HAP-1 (cell line): ENCODE results near the gene TUBGCP3.
"Not testable (repeated sequence)": the region's sequence is repeated elsewhere in the genome, so short reads cannot be mapped to it uniquely, and the experiment has no call there.

ENCODE experiments used
- DNase-seq, 2 experiments: peaks; one replicate each; pipeline ENCODE4 v3.0.0-alpha.2; 2016 to 2020; ENCODE audit warnings: low spot score in 2 of 2
- H3K27me3 ChIP-seq: fragments of 250-450 bp; sonication (Bioruptor Pico); 2 replicates; pipeline ENCODE4 v1.5.1; 2020; ENCODE audit warnings: low read depth, mild to moderate bottlenecking, moderate library complexity
- H3K36me3 ChIP-seq: fragments of 250-450 bp; sonication (Bioruptor Pico); replicated peaks from 2 replicates; pipeline ENCODE4 v1.5.1; 2020; ENCODE audit warnings: mild to moderate bottlenecking
- H3K4me1 ChIP-seq: fragments of 250-450 bp; sonication (Bioruptor Pico); 2 replicates; pipeline ENCODE4 v1.5.1; 2020; ENCODE audit warnings: mild to moderate bottlenecking
- H3K4me3 ChIP-seq: fragments of 250-450 bp; sonication (Bioruptor Pico); 2 replicates; pipeline ENCODE4 v1.5.1; 2020; ENCODE audit warnings: mild to moderate bottlenecking, moderate library complexity
- H3K9me3 ChIP-seq: fragments of 250-450 bp; sonication (Bioruptor Pico); 2 replicates; pipeline ENCODE4 v1.5.1; 2020; ENCODE audit warnings: mild to moderate bottlenecking, moderate library complexity
- in situ Hi-C: fragments of 300-500 bp; cut with MboI; formaldehyde crosslinking; loops from 3 replicates; pipeline ENCODE4 v1.14.3; 2020; ENCODE audit warnings: low sequenced_read_pairs, inconsistent platforms, mixed read lengths

Gene TUBGCP3

GRCh38 chr13:112562786-112563383, 25.1 kb downstream of the TUBGCP3 start:
- in situ Hi-C loops: no loop called here
- H3K4me3 ChIP-seq: no peak overlapping the region
- H3K27me3 ChIP-seq: no peaks in the 10 kb centered on the region
- H3K9me3 ChIP-seq: no peaks in the 10 kb centered on the region
- no peak for DNase-seq
- peaks cover 32% of the 10 kb centered on the region for H3K36me3 ChIP-seq
- H3K4me1 ChIP-seq: peaks cover 9% of the 10 kb centered on the region

- no peak for DNase-seq
- Histone ChIP-seq H3K4me1 (peaks cover 14% of the 10 kb centered on the region), H3K9me3 (no peaks in the 10 kb centered on the region), H3K4me3 (no peak overlapping the region), H3K36me3 (peaks cover 33% of the 10 kb centered on the region), H3K27me3 (no peaks in the 10 kb centered on the region)
- in situ Hi-C loops: no loop called here
These were observed 25.7 kb downstream of the TUBGCP3 start for GRCh38 chr13:112562254-112562653.

GRCh38 chr13:112561478-112561877, 26.5 kb downstream of the TUBGCP3 start:
- no peaks in the 10 kb centered on the region for H3K9me3 ChIP-seq
- peaks cover 16% of the 10 kb centered on the region for H3K4me1 ChIP-seq
- H3K36me3 ChIP-seq: peaks cover 34% of the 10 kb centered on the region
- no peaks in the 10 kb centered on the region for H3K27me3 ChIP-seq
- no peak for DNase-seq
- no peak overlapping the region for H3K4me3 ChIP-seq
- in situ Hi-C loops: no loop called here

GRCh38 chr13:112558696-112559418, 29.1 kb downstream of the TUBGCP3 start:
- H3K9me3 ChIP-seq: no peaks in the 10 kb centered on the region
- H3K4me3 ChIP-seq: no peak overlapping the region
- no peak for DNase-seq
- no peaks in the 10 kb centered on the region for H3K27me3 ChIP-seq
- peaks cover 44% of the 10 kb centered on the region for H3K36me3 ChIP-seq
- in situ Hi-C loops: no loop called here
- H3K4me1 ChIP-seq: peaks cover 16% of the 10 kb centered on the region

- H3K4me3 ChIP-seq: no peak overlapping the region
- no peak for DNase-seq
- in situ Hi-C loops: no loop called here
- H3K4me1 ChIP-seq: peaks cover 16% of the 10 kb centered on the region
- peaks cover 48% of the 10 kb centered on the region for H3K36me3 ChIP-seq
- H3K9me3 ChIP-seq: no peaks in the 10 kb centered on the region
- no peaks in the 10 kb centered on the region for H3K27me3 ChIP-seq
These were observed 31.4 kb downstream of the TUBGCP3 start for GRCh38 chr13:112556600-112556999.

GRCh38 chr13:112554214-112554850, 33.6 kb downstream of the TUBGCP3 start:
- peaks cover 10% of the 10 kb centered on the region for H3K4me1 ChIP-seq
- no peak for DNase-seq
- in situ Hi-C loops: no loop called here
- no peak overlapping the region for H3K4me3 ChIP-seq
- H3K27me3 ChIP-seq: no peaks in the 10 kb centered on the region
- H3K36me3 ChIP-seq: peaks cover 46% of the 10 kb centered on the region
- H3K9me3 ChIP-seq: no peaks in the 10 kb centered on the region

- H3K36me3 ChIP-seq: peaks cover 42% of the 10 kb centered on the region
- H3K4me1 ChIP-seq, H3K9me3 ChIP-seq, H3K4me3 ChIP-seq, DNase-seq, in situ Hi-C loops, H3K27me3 ChIP-seq: not testable (repeated sequence)
These were observed 39.0 kb downstream of the TUBGCP3 start for GRCh38 chr13:112548975-112549374.

GRCh38 chr13:112545856-112546255, 42.1 kb downstream of the TUBGCP3 start:
- in situ Hi-C loops: no loop called here
- no peaks in the 10 kb centered on the region for H3K27me3 ChIP-seq
- DNase-seq: no peak
- no peaks in the 10 kb centered on the region for H3K4me1 ChIP-seq
- peaks cover 35% of the 10 kb centered on the region for H3K36me3 ChIP-seq
- H3K9me3 ChIP-seq: no peaks in the 10 kb centered on the region
- no peak overlapping the region for H3K4me3 ChIP-seq

- Histone ChIP-seq H3K27me3 (no peaks in the 10 kb centered on the region), H3K36me3 (no peaks in the 10 kb centered on the region; the same call in 1 of the 2 replicates), H3K4me3 (no peak overlapping the region), H3K9me3 (no peaks in the 10 kb centered on the region), H3K4me1 (no peaks in the 10 kb centered on the region)
- DNase-seq: no peak
- in situ Hi-C loops: no loop called here
These were observed 54.9 kb downstream of the TUBGCP3 start for GRCh38 chr13:112532837-112533745.

- in situ Hi-C loops: no loop called here
- no peak for DNase-seq
- H3K27me3 ChIP-seq: no peaks in the 10 kb centered on the region
- H3K4me1 ChIP-seq: no peaks in the 10 kb centered on the region
- H3K4me3 ChIP-seq: no peak overlapping the region
- H3K9me3 ChIP-seq: no peaks in the 10 kb centered on the region
- peaks cover 5% of the 10 kb centered on the region; the same call in 1 of the 2 replicates for H3K36me3 ChIP-seq
These were observed 56.6 kb downstream of the TUBGCP3 start for GRCh38 chr13:112531263-112531794.

GRCh38 chr13:112530861-112531260, 57.1 kb downstream of the TUBGCP3 start:
- Histone ChIP-seq H3K4me3 (no peak overlapping the region), H3K9me3 (no peaks in the 10 kb centered on the region), H3K36me3 (peaks cover 5% of the 10 kb centered on the region; the same call in 1 of the 2 replicates), H3K4me1 (no peaks in the 10 kb centered on the region), H3K27me3 (no peaks in the 10 kb centered on the region)
- in situ Hi-C loops: no loop called here
- no peak for DNase-seq

- H3K9me3 ChIP-seq: no peaks in the 10 kb centered on the region
- in situ Hi-C loops: no loop called here
- H3K27me3 ChIP-seq: no peaks in the 10 kb centered on the region
- H3K4me3 ChIP-seq: no peak overlapping the region
- H3K36me3 ChIP-seq: 0 out of 2 replicates have a peak, but pooled peaks cover 5% of the 10 kb centered on the region
- DNase-seq: no peak
- H3K4me1 ChIP-seq: no peaks in the 10 kb centered on the region
These were observed 58.7 kb downstream of the TUBGCP3 start for GRCh38 chr13:112529216-112529615.

GRCh38 chr13:112526146-112526853, 61.7 kb downstream of the TUBGCP3 start:
- no peak for DNase-seq

More at GRCh38 chr13:112526146-112526853, 61.7 kb downstream of the TUBGCP3 start:
- Histone ChIP-seq H3K36me3 (peaks cover 8% of the 10 kb centered on the region), H3K9me3 (no peaks in the 10 kb centered on the region), H3K4me3 (no peak overlapping the region), H3K27me3 (no peaks in the 10 kb centered on the region), H3K4me1 (no peaks in the 10 kb centered on the region)
- in situ Hi-C loops: no loop called here
